NCI-H2196 treated with DMSO at 0.1 percent for 48 hours (cell line): Measurements from ENCODE around the gene SPATA22.
"Not testable (repeated sequence)": the region's sequence is repeated elsewhere in the genome, so short reads cannot be mapped to it uniquely, and the experiment has no call there.

Source experiments
- DNase-seq: peaks from one replicate; lab custom pipeline; 2025; ENCODE audit not compliant: unreplicated experiment; lab: John Stamatoyannopoulos, UW

SPATA22 gene

GRCh38 chr17:3471599-3471998 lies at the start of gene SPATA22:
Gene SPATA22 (minus strand): TSS chr17:3471819. CDS start chr17:3469325, 2,494 bp downstream.
- DNase-seq: no peak

GRCh38 chr17:3519472-3519871 lies 47.9 kb upstream of the SPATA22 start:
- DNase-seq: not testable (repeated sequence)

- no peak for DNase-seq
These were observed 43.3 kb upstream of the SPATA22 start for GRCh38 chr17:3514873-3515272.

- DNase-seq: not testable (repeated sequence)
These were observed 42.5 kb upstream of the SPATA22 start for GRCh38 chr17:3514167-3514566.

- DNase-seq: no peak
These were observed 41.9 kb upstream of the SPATA22 start for GRCh38 chr17:3513305-3514035.

GRCh38 chr17:3512505-3513171 lies 41.0 kb upstream of the SPATA22 start:
- no peak for DNase-seq

- no peak for DNase-seq
These were observed 40.4 kb upstream of the SPATA22 start for GRCh38 chr17:3511852-3512504.

- no peak for DNase-seq
These were observed 38.5 kb upstream of the SPATA22 start for GRCh38 chr17:3510090-3510489.

GRCh38 chr17:3507869-3508268 lies 36.2 kb upstream of the SPATA22 start:
- no peak for DNase-seq

GRCh38 chr17:3507071-3507470 lies 35.5 kb upstream of the SPATA22 start:
- DNase-seq: no peak

GRCh38 chr17:3506054-3506453 lies 34.4 kb upstream of the SPATA22 start:
- no peak for DNase-seq

- DNase-seq: no peak
These were observed 33.4 kb upstream of the SPATA22 start for GRCh38 chr17:3505008-3505407.

GRCh38 chr17:3503285-3503684 lies 31.7 kb upstream of the SPATA22 start:
- DNase-seq: no peak

- no peak for DNase-seq
These were observed 30.8 kb upstream of the SPATA22 start for GRCh38 chr17:3502466-3502865.

GRCh38 chr17:3501344-3501743 lies 29.7 kb upstream of the SPATA22 start:
- DNase-seq: no peak

GRCh38 chr17:3497101-3497500 lies 25.5 kb upstream of the SPATA22 start:
- DNase-seq: no peak

GRCh38 chr17:3485481-3486068 lies 14.0 kb upstream of the SPATA22 start:
- no peak for DNase-seq

GRCh38 chr17:3482852-3483251 lies 11.2 kb upstream of the SPATA22 start:
- DNase-seq: no peak

GRCh38 chr17:3479988-3480387 lies 8.4 kb upstream of the SPATA22 start:
- DNase-seq: no peak

GRCh38 chr17:3475812-3476610 lies 4.4 kb upstream of the SPATA22 start, which contains the start of gene ASPA:
Gene ASPA (plus strand): TSS chr17:3475997. CDS start chr17:3476160, 163 bp downstream.
- no peak for DNase-seq

- DNase-seq: no peak
These were observed 3.6 kb upstream of the SPATA22 start for GRCh38 chr17:3475251-3475685.
